Gastrocnemius medialis (tissue), 4 donors: Measurements from ENCODE around the gene RPL6.

ENCODE experiments used
- CTCF ChIP-seq, 5 experiments: fragments of 450-650 bp in 3 of 5; fragments of 200-600 bp in 2 of 5; sonication (generic) in 2 of 5; IDR thresholded peaks in 4 of 5; conservative IDR thresholded peaks in 1 of 5; 1 replicate in 4 of 5; 2 replicates in 1 of 5; pipeline ENCODE4 v1.5.1; 2016 to 2019; ENCODE audit warnings: antibody characterized with exemption in 5 of 5, mild to moderate bottlenecking in 3 of 5, moderate library complexity in 3 of 5
- POLR2A ChIP-seq, 2 donors: fragments of 450-650 bp; IDR thresholded peaks; one replicate each; pipeline ENCODE4 v1.6.1; 2017; ENCODE audit warnings: antibody characterized with exemption in 2 of 2, mild to moderate bottlenecking in 2 of 2, moderate library complexity in 2 of 2

GRCh38 chr12:112439769-112440168, 30.4 kb upstream of the RPL6 start:
- no peak for TF ChIP-seq CTCF (IDR thresholded peaks at IDR 0.05 in 4 of 5, conservative IDR thresholded peaks at IDR 0.05 in 1 of 5)
- no peak for TF ChIP-seq POLR2A (IDR thresholded peaks at IDR 0.05)
